Stimulated activated CD8-positive, alpha-beta memory T cell treated with anti-CD3 and anti-CD28 coated beads, Interleukin-4, amount 100 ng/mL, for 1 hour (primary cell): ENCODE measurements around the gene TBC1D8.

Source experiments
- DNase-seq, 2 donors: peaks; one replicate each; pipeline ENCODE4 v3.0.0-alpha.2; 2020; ENCODE audit warnings: low read depth in 2 of 2, low spot score in 1 of 2

TBC1D8 gene

GRCh38 chr2:101135412-101136296 lies 15.5 kb downstream of the TBC1D8 start:
- no peak for DNase-seq

GRCh38 chr2:101133492-101134100 lies 17.6 kb downstream of the TBC1D8 start:
- DNase-seq: no peak

GRCh38 chr2:101132202-101132601 lies 19.0 kb downstream of the TBC1D8 start:
- no peak for DNase-seq

GRCh38 chr2:101130081-101130480 lies 21.1 kb downstream of the TBC1D8 start:
- DNase-seq: no peak

GRCh38 chr2:101127319-101128056 lies 23.7 kb downstream of the TBC1D8 start:
- no peak for DNase-seq

- no peak for DNase-seq
Measured at GRCh38 chr2:101125808-101126207, 25.4 kb downstream of the TBC1D8 start.

GRCh38 chr2:101125374-101125773 lies 25.8 kb downstream of the TBC1D8 start:
- no peak for DNase-seq

- no peak for DNase-seq
Measured at GRCh38 chr2:101124643-101125366, 26.4 kb downstream of the TBC1D8 start.

- DNase-seq: no peak
Measured at GRCh38 chr2:101123795-101124471, 27.2 kb downstream of the TBC1D8 start.

GRCh38 chr2:101121174-101121573 lies 30.0 kb downstream of the TBC1D8 start:
- DNase-seq: no peak

GRCh38 chr2:101120124-101120996 lies 30.8 kb downstream of the TBC1D8 start:
- DNase-seq: no peak

GRCh38 chr2:101119431-101119830 lies 31.8 kb downstream of the TBC1D8 start:
- no peak for DNase-seq

GRCh38 chr2:101116841-101117552 lies 34.2 kb downstream of the TBC1D8 start:
- DNase-seq: no peak

GRCh38 chr2:101116348-101116747 lies 34.8 kb downstream of the TBC1D8 start:
- no peak for DNase-seq

- DNase-seq: no peak
Measured at GRCh38 chr2:101115664-101116063, 35.5 kb downstream of the TBC1D8 start.

GRCh38 chr2:101114815-101115214 lies 36.4 kb downstream of the TBC1D8 start:
- no peak for DNase-seq

GRCh38 chr2:101114268-101114783 lies 36.9 kb downstream of the TBC1D8 start:
- no peak for DNase-seq

- no peak for DNase-seq
Measured at GRCh38 chr2:101113441-101114267, 37.5 kb downstream of the TBC1D8 start.
